Kasumi-1 (cell line): ENCODE measurements around the gene FZD7.
A peak's percentile ranks its signal among the peaks of the same experiment; 100 is the strongest.

ENCODE experiments used
- DNase-seq, 2 experiments: peaks; one replicate each; lab custom pipeline; 2025; lab: John Stamatoyannopoulos, UW

FZD7 gene

GRCh38 chr2:202014318-202014717 is 19.3 kb upstream of the FZD7 start:
- no peak for DNase-seq

- no peak for DNase-seq
These were observed 18.9 kb upstream of the FZD7 start for GRCh38 chr2:202014759-202015211.

DNA sequence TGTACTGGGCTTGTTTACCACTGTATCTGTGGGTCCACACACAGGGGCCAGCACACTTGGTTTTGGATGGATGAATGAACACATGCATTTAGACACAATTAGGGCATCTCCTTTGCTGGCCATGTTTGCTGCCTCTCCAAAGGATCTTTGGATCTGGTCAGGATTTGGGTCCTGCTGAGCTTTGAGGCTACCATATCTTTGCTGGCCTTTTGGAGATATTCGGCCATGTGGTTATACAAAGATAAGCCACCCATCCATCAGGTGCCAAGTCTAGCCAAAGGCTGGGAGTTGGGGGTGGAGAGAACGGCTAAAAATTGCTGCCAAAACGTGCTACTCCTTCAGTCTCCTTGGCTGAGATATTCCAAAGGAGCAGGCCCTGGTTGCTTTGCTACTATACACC is 18.2 kb upstream of the FZD7 start:
- DNase-seq: no peak

DNA sequence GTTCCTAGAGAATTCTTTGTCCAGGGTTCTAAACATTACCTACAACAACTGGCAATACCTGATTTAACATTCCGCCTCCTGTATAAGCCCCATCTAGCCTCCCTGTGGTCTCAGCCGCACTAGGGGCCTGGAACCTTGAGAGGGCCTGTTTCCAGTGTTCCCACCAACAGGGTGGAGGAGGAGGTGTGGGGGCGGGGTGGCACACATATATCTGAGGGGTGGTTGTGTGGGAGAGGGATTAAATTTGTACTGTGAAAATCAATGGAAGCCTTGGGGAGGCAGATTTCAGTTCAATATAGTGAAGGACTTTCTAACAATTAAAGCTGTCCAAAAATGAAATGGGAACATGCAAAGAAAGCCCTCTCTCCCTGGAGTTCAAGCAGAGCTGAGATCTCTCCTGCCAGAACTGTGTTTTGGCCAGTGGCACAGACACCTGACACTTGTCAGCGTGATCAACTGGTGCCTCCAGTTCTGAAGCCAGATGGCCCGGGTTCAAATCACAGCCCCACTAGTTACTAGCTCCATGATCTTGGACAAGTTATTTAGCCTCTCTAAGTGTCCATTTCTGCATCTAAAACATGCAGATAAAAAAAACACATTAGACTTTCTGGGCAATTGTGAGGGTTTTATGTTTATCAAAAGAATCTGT is 17.0 kb upstream of the FZD7 start:
- no peak for DNase-seq

DNA sequence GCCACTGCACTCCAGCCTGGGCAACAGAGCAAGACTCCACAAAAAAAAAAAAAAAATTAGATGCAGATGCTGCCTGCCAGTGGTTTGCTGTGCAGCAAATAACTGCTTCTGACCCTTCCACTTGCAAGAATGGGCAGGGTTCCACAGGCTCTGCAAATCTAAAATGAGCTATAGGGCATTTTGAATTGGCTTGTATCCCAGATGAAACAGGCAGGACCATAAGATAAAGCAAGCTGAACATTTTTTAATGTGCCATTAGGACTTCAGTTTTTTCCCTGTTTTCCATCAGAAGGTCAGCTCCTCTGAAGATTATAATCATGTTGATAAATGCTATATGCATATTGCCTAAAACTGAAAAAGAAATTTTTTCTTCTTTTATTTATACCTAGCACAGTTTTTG is 15.7 kb upstream of the FZD7 start:
- DNase-seq: no peak

GRCh38 chr2:202018950-202019349 is 14.7 kb upstream of the FZD7 start:
- no peak for DNase-seq

- DNase-seq: no peak
These were observed 13.8 kb upstream of the FZD7 start for GRCh38 chr2:202019689-202020450.

DNA sequence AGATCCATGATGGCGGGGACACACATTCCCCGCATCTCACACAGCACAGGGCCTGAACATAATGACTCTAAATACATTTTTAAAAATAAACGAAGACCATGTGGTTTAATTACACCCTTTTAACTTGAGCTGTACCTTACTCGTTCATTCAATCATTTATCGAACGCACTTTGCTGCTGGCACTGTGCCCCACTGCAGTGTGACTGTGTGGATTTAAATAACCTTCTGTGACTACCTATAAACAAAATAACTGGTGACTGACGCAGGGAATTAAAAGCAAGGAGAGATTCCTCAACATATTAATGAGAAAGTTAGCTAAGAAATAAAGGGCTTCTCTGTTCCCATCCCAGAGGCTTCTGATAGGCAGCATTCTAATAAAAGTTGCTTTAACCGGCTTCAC is 10.9 kb upstream of the FZD7 start:
- no peak for DNase-seq

DNA sequence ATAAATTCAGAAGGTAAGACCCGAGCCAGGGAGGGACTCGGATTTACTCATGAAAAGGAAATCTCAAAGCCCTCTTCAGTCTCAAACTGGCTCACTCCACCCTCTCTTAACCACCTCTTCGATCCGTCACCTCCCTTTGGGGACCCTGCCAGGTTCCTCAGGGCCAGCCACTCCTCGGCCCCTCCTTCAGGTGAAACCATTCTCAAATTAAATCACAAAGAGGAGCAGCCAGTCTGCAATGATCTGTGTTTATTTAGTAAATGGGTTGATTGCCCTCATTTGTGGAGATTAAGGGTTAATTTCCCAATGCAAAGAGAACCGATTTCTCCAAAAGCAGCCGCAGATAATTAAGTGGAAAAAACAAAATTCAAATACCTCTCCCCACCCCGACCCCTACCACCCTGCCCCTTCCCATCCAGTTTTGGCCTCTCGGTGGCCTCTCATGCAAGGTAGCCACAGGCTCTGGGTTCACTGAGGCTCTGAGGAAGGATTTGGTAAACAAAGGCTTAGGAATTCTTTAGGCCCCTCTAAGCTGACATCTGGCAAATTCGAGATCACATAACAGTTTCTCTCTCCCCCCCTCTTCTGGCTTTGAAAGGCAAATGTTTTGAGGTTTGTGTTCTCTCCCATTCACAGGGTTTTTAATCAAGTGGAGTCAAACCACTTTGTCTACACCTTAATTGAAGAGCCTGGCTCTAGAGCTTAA is 10.3 kb upstream of the FZD7 start:
- no peak for DNase-seq

GRCh38 chr2:202023904-202024266 is 9.8 kb upstream of the FZD7 start:
- no peak for DNase-seq

GRCh38 chr2:202024871-202025270 is 8.8 kb upstream of the FZD7 start:
- DNase-seq: no peak

- DNase-seq: no peak
These were observed 7.8 kb upstream of the FZD7 start for GRCh38 chr2:202025816-202026215.

GRCh38 chr2:202026507-202026906 is 7.1 kb upstream of the FZD7 start:
- no peak for DNase-seq

- DNase-seq: no peak
These were observed 3.0 kb upstream of the FZD7 start for GRCh38 chr2:202030691-202031090.

- no peak for DNase-seq
These were observed 2.3 kb upstream of the FZD7 start for GRCh38 chr2:202031246-202031951.

- DNase-seq: peak; percentile 66 to 71
These were observed 774 bp upstream of the FZD7 start for GRCh38 chr2:202032846-202033316.

GRCh38 chr2:202034249-202035088 is 814 bp downstream of the FZD7 start:
- peak; percentile 34 to 47 for DNase-seq

- DNase-seq: no peak
These were observed 1.7 kb downstream of the FZD7 start for GRCh38 chr2:202035089-202035940.

- DNase-seq: no peak
These were observed 2.3 kb downstream of the FZD7 start for GRCh38 chr2:202035941-202036372.

DNA sequence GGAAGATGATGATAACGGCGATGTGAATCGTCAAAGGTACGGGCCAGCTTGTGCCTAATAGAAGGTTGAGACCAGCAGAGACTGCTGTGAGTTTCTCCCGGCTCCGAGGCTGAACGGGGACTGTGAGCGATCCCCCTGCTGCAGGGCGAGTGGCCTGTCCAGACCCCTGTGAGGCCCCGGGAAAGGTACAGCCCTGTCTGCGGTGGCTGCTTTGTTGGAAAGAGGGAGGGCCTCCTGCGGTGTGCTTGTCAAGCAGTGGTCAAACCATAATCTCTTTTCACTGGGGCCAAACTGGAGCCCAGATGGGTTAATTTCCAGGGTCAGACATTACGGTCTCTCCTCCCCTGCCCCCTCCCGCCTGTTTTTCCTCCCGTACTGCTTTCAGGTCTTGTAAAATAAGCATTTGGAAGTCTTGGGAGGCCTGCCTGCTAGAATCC is 3.0 kb downstream of the FZD7 start:
- no peak for DNase-seq
